Body of pancreas (tissue), 4 donors: ENCODE measurements around the gene NR1I2.

Experiments used
- POLR2A ChIP-seq, 3 donors: fragments of 450-650 bp; IDR thresholded peaks; one replicate each; pipeline ENCODE4 v1.6.1; 2016; ENCODE audit warnings: antibody characterized with exemption in 3 of 3, mild to moderate bottlenecking in 2 of 3
- TF ChIP-seq, protein P1 (sequence below), 7 experiments: fragments of 450-650 bp in 4 of 7; fragments of 200-600 bp in 3 of 7; sonication (generic) in 3 of 7; IDR thresholded peaks; one replicate each; pipeline ENCODE4 v1.5.1; 2016 to 2019; ENCODE audit warnings: antibody characterized with exemption in 7 of 7

DNA sequence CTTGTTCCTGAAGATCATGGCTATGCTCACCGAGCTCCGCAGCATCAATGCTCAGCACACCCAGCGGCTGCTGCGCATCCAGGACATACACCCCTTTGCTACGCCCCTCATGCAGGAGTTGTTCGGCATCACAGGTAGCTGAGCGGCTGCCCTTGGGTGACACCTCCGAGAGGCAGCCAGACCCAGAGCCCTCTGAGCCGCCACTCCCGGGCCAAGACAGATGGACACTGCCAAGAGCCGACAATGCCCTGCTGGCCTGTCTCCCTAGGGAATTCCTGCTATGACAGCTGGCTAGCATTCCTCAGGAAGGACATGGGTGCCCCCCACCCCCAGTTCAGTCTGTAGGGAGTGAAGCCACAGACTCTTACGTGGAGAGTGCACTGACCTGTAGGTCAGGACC, 35.2 kb downstream of the NR1I2 start:
- TF ChIP-seq, protein P1, sequence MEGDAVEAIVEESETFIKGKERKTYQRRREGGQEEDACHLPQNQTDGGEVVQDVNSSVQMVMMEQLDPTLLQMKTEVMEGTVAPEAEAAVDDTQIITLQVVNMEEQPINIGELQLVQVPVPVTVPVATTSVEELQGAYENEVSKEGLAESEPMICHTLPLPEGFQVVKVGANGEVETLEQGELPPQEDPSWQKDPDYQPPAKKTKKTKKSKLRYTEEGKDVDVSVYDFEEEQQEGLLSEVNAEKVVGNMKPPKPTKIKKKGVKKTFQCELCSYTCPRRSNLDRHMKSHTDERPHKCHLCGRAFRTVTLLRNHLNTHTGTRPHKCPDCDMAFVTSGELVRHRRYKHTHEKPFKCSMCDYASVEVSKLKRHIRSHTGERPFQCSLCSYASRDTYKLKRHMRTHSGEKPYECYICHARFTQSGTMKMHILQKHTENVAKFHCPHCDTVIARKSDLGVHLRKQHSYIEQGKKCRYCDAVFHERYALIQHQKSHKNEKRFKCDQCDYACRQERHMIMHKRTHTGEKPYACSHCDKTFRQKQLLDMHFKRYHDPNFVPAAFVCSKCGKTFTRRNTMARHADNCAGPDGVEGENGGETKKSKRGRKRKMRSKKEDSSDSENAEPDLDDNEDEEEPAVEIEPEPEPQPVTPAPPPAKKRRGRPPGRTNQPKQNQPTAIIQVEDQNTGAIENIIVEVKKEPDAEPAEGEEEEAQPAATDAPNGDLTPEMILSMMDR (IDR thresholded peaks at IDR 0.05), result no peak
- TF ChIP-seq POLR2A (IDR thresholded peaks at IDR 0.05), result no peak
